GM12892 (cell line): ENCODE results near the gene ANKRD34C.

Experiments
- POLR2A ChIP-seq: IDR thresholded peaks from 2 replicates; pipeline ENCODE4 v1.6.1; 2011; ENCODE audit warnings: low read depth, low read length, control low read depth
- POLR2AphosphoS5 ChIP-seq: IDR thresholded peaks from 2 replicates; pipeline ENCODE4 v1.6.1; 2011; ENCODE audit warnings: low read depth, low read length, control low read depth
- TAF1 ChIP-seq: IDR thresholded peaks from 2 replicates; pipeline ENCODE4 v1.6.1; 2011; ENCODE audit warnings: low read depth, mild to moderate bottlenecking, control low read depth, low read length, borderline replicate concordance

GRCh38 chr15:79322945-79323344 lies 40.4 kb downstream of the ANKRD34C start:
- TF ChIP-seq POLR2A (no peak), POLR2AphosphoS5 (no peak), TAF1 (no peak)
